ENCODE results near the gene SLC35A1.
"Not testable (repeated sequence)": the region's sequence is repeated elsewhere in the genome, so short reads cannot be mapped to it uniquely, and the experiment has no call there.

The SLC35A1 gene

DNA sequence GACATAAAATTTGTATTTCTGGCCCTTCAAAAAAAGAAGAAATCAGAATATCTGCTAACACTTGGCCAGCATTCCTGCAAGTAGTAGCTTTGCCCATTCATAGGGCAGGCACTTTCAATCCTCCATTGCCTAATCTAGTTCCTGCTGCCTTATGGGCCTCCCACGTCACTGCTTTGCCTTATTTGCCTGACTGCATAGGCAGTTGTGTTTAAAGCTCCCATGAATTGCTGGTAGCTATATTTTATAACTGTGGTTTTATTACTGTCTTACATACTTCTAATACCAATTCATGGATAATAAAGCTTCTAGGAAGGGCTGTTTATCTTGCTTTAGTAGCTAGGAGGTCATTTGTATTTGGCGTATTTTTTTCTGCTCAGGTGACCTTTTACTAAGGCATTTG, 7.7 kb upstream of the SLC35A1 start:
- H3K4me3 ChIP-seq (ENCODE audit: low read depth, low read length), result no peak overlapping the region
- no peak for TF ChIP-seq CTCF (IDR thresholded peaks at IDR 0.05; ENCODE audit: low read depth, low read length)

GRCh38 chr6:87473419-87473903, 687 bp downstream of the SLC35A1 start:
- TF ChIP-seq CTCF (IDR thresholded peaks at IDR 0.05; ENCODE audit: low read depth, low read length), result no peak
- peak overlapping the region; percentile 90 for H3K4me3 ChIP-seq (ENCODE audit: low read depth, low read length)

DNA sequence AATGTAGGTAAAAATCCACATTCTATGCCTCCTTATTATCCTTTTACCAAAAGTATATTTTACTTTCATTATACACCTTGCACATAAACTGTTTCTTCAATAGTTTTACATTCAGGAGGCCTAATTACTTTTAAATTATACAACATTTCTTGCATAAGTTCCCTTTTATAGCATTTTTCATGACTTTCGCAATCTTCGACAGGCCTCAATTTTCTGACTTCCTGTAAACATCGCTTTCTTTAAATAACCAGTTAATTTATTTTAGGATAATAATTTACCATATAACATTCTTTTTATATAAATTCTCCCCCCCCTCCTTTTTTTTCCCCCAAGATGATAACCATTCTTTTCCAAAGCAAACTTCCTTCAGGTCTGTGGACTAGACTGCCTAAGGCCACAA, 9.2 kb downstream of the SLC35A1 start:
- TF ChIP-seq CTCF (IDR thresholded peaks at IDR 0.05; ENCODE audit: low read depth, low read length), result no peak
- no peak overlapping the region for H3K4me3 ChIP-seq (ENCODE audit: low read depth, low read length)

DNA sequence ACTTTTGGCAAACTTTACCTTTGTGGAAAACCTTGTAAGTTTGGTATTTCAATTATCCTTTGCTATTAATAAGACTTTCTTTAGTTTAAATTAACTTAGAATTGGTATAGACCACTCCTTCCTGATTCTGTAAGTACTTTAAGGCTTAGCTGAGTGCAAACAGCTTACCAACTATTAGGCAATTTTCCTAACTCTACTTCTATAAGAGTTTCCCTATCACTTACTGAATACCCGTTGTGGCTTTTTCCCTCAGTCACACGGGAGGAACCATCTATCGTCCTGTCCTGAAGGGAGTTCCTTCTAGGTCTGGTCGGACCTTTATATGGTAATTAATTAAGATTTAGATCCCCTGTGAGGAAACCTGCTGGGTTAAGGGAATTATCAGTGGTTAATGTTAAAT, 9.6 kb downstream of the SLC35A1 start:
- no peak for TF ChIP-seq CTCF (IDR thresholded peaks at IDR 0.05; ENCODE audit: low read depth, low read length)
- no peak overlapping the region for H3K4me3 ChIP-seq (ENCODE audit: low read depth, low read length)

DNA sequence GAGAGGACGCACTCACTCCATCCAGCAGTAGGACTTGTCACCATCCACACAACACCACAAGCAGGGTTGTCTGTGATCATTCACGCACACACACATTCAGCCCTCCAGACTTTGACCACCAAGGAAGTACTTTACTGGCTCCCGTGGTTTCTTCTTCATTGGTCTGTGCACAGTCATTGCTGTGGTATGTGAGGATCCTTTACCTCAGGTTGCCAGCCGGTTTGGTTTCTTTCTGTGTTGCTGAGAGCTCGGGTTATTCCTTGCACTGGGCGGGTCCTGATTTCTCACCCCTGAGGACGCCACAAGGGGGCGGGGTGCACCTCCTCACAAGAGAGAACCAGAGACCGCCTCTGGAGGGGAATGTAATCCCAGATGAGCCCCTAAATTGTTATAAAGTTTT, 11.2 kb downstream of the SLC35A1 start:
- H3K4me3 ChIP-seq (ENCODE audit: low read depth, low read length), result no peak overlapping the region
- TF ChIP-seq CTCF (IDR thresholded peaks at IDR 0.05; ENCODE audit: low read depth, low read length), result no peak

DNA sequence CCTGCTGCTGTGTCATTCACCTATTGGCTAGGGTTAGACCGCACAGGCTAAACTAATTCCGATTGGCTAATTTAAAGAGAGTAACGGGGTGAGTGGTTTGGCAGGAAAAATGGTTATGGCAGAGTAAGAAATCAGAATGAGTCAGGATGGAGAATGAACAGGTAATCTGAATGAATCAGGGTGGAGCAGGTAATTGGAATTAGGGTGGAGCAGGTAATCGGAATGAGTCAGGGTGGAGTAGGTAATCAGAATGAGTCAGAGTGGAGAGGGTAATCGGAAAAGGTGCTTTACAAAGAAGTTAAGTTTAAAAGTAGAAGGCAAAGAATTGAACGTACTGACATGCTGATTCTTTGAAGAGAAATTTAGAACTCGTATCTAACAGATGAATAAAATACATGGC, 11.7 kb downstream of the SLC35A1 start:
- H3K4me3 ChIP-seq (ENCODE audit: low read depth, low read length), result no peak overlapping the region
- TF ChIP-seq CTCF (IDR thresholded peaks at IDR 0.05; ENCODE audit: low read depth, low read length), result no peak

DNA sequence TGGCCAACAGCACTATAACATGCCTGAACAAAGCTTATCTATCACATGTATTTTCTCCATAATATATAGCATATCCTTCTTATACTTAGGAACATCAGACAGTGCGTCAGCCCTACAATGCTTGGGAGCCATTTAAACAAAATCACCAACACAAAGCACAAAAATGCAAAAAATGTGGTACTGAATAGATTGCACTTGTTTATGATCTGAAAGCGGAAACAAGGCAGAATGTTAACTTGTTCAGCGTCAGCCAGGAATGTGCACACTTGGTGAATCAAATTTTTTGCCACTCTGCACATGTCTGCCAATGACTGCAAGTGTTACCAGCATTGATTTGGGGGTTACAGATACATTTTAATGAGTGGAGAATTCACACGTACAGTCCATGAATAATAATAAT, 14.8 kb downstream of the SLC35A1 start:
- no peak for TF ChIP-seq CTCF (IDR thresholded peaks at IDR 0.05; ENCODE audit: low read depth, low read length)
- no peak overlapping the region for H3K4me3 ChIP-seq (ENCODE audit: low read depth, low read length)

DNA sequence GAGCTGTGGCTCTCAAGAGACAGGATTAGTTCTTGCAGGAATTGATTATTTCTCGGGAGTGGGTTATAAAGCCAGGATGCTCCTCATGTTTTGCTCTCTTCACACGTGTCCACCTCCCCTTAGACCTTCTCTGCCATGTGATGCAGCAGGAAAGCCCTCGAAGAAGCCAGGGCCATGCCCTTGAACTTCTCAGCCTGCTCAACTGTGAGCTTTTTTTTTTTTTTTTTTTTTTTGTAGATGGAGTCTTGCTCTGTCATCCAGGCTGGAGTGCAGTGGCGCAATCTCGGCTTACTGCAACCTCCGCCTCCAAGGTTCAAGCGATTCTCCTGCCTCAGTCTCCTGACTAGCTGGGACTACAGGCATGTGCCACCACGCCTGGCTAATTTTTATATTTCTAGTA, 16.6 kb downstream of the SLC35A1 start:
- H3K4me3 ChIP-seq (ENCODE audit: low read depth, low read length), result not testable (repeated sequence)

All from WI38 (cell line).